Neural cell (in vitro differentiated cells): ENCODE measurements around the gene LHX4.

ENCODE experiments used
- CTCF ChIP-seq: fragments of 450-650 bp; IDR thresholded peaks from 2 replicates; pipeline ENCODE4 v1.5.1; 2014; ENCODE audit warnings: antibody characterized with exemption, mild to moderate bottlenecking, moderate library complexity; ENCODE audit not compliant: poor library complexity, severe bottlenecking
- EP300 ChIP-seq: fragments of 450-650 bp; conservative IDR thresholded peaks from 2 replicates; pipeline ENCODE4 v1.6.1; 2014; ENCODE audit warnings: antibody characterized with exemption, mild to moderate bottlenecking, moderate library complexity; ENCODE audit not compliant: poor library complexity, severe bottlenecking
- POLR2AphosphoS5 ChIP-seq: IDR thresholded peaks from 2 replicates; pipeline ENCODE4 v1.6.1; 2012
- RAD21 ChIP-seq: fragments of 450-650 bp; conservative IDR thresholded peaks from 2 replicates; pipeline ENCODE4 v1.6.1; 2014; ENCODE audit warnings: antibody characterized with exemption, mild to moderate bottlenecking, moderate library complexity
- REST ChIP-seq: IDR thresholded peaks from 2 replicates; pipeline ENCODE4 v1.6.1; 2012; ENCODE audit warnings: borderline replicate concordance
- TAF1 ChIP-seq: IDR thresholded peaks from 2 replicates; pipeline ENCODE4 v1.6.1; 2012; ENCODE audit warnings: low read depth

- TF ChIP-seq CTCF (no peak), POLR2AphosphoS5 (peak; percentile 5), REST (no peak), TAF1 (no peak), RAD21 (no peak), EP300 (no peak)
These were observed 32.8 kb downstream of the LHX4 start for GRCh38 chr1:180262628-180263488.
